Endothelial cell of umbilical vein (primary cell): ENCODE measurements around the gene CYP46A1.

ENCODE experiments used
- CTCF ChIP-seq, 2 donors: IDR thresholded peaks; 1 replicate in 1 of 2; 2 replicates in 1 of 2; pipeline ENCODE4 v1.5.1; 2011; ENCODE audit warnings: low read length in 2 of 2, mild to moderate bottlenecking in 2 of 2, moderate library complexity in 2 of 2, control low read depth in 1 of 2, inconsistent platforms in 1 of 2, low read depth in 1 of 2; ENCODE audit not compliant: insufficient read depth in 1 of 2; ENCODE audit errors: extremely low read depth in 1 of 2
- EZH2 ChIP-seq: IDR thresholded peaks from 2 replicates; pipeline ENCODE4 v1.6.1; 2012; ENCODE audit warnings: borderline replicate concordance, low read depth, mild to moderate bottlenecking, moderate library complexity, low read length, inconsistent platforms; ENCODE audit not compliant: severe bottlenecking
- JUN ChIP-seq: IDR thresholded peaks from 2 replicates; pipeline ENCODE4 v1.6.1; 2011; ENCODE audit warnings: borderline replicate concordance, low read depth; ENCODE audit not compliant: insufficient read length, insufficient read depth
- POLR2A ChIP-seq: IDR thresholded peaks from 2 replicates; pipeline ENCODE4 v1.6.1; 2012; ENCODE audit warnings: low read depth, mild to moderate bottlenecking, control low read depth, low read length
- POLR2AphosphoS5 ChIP-seq: IDR thresholded peaks from 2 replicates; pipeline ENCODE4 v1.6.1; 2012; ENCODE audit warnings: low read depth, mild to moderate bottlenecking, control low read depth, low read length, moderate library complexity; ENCODE audit not compliant: insufficient read depth
- TF ChIP-seq, protein P1 (sequence below): IDR thresholded peaks from 2 replicates; pipeline ENCODE4 v1.6.1; 2011; ENCODE audit not compliant: insufficient read depth, insufficient read length

- TF ChIP-seq EZH2 (no peak), CTCF (IDR thresholded peaks at IDR 0.05; ENCODE audit: extremely low read depth in 1 of 2, insufficient read depth in 1 of 2, low read depth in 1 of 2, low read length in 2 of 2) (no peak), POLR2AphosphoS5 (no peak), POLR2A (no peak), JUN (no peak)
- TF ChIP-seq, protein P1, sequence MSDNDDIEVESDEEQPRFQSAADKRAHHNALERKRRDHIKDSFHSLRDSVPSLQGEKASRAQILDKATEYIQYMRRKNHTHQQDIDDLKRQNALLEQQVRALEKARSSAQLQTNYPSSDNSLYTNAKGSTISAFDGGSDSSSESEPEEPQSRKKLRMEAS = no peak
These were observed 89.7 kb downstream of the CYP46A1 start for GRCh38 chr14:99773521-99774497.
